ENCODE results near the gene XKR7.

DNA sequence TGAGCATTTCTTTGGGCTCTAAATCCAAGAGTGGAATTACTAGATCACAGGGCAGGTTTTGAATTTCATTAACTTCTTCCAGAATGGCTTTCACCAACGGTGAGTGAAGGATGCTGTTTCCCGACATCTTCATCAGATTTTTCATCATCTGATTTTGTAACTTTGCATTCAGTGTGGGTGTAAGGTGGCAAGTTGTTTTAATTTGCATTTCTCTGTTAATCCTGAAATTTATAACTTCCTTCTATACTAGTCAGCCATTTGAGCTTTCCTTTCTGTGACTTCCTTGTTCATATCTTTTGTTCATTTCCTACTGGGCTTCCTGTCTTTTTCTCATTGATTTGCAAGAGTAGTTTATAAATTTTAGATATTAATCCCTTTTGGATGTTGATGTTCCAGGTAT is 65.4 kb downstream of the XKR7 start:
- TF ChIP-seq, protein P1, sequence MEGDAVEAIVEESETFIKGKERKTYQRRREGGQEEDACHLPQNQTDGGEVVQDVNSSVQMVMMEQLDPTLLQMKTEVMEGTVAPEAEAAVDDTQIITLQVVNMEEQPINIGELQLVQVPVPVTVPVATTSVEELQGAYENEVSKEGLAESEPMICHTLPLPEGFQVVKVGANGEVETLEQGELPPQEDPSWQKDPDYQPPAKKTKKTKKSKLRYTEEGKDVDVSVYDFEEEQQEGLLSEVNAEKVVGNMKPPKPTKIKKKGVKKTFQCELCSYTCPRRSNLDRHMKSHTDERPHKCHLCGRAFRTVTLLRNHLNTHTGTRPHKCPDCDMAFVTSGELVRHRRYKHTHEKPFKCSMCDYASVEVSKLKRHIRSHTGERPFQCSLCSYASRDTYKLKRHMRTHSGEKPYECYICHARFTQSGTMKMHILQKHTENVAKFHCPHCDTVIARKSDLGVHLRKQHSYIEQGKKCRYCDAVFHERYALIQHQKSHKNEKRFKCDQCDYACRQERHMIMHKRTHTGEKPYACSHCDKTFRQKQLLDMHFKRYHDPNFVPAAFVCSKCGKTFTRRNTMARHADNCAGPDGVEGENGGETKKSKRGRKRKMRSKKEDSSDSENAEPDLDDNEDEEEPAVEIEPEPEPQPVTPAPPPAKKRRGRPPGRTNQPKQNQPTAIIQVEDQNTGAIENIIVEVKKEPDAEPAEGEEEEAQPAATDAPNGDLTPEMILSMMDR (IDR thresholded peaks at IDR 0.05): no peak
- TF ChIP-seq ZFX (IDR thresholded peaks at IDR 0.05; ENCODE audit: borderline replicate concordance): no peak
